Left ventricle myocardium inferior (tissue), 1 donor: ENCODE results near the gene FGFR3. TPM values are rescaled to one million over a fixed set of nuclear protein-coding genes. Genes with fewer than 3 reads are reported as not detected.

Source experiments
- DNase-seq: peaks from one replicate; pipeline ENCODE4 v3.0.0-alpha.2; 2020
- H3K27ac ChIP-seq: fragments of 200-600 bp; replicated peaks from 2 replicates; pipeline ENCODE4 v1.8.0; 2021
- H3K27me3 ChIP-seq: fragments of 200-600 bp; 2 replicates; pipeline ENCODE4 v1.8.0; 2021; ENCODE audit warnings: low read depth
- H3K36me3 ChIP-seq: fragments of 200-600 bp; 2 replicates; pipeline ENCODE4 v1.8.0; 2021
- H3K4me1 ChIP-seq: fragments of 200-600 bp; 2 replicates; pipeline ENCODE4 v1.8.0; 2021
- H3K4me3 ChIP-seq: fragments of 200-600 bp; 2 replicates; pipeline ENCODE4 v1.8.0; 2021; ENCODE audit warnings: mild to moderate bottlenecking, moderate library complexity
- H3K9me3 ChIP-seq: fragments of 200-600 bp; replicated peaks from 2 replicates; pipeline ENCODE4 v1.8.0; 2021
- CTCF ChIP-seq: fragments of 200-600 bp; IDR thresholded peaks from 2 replicates; pipeline ENCODE4 v1.8.0; 2021; ENCODE audit warnings: antibody characterized with exemption, mild to moderate bottlenecking, borderline replicate concordance
- intact Hi-C: fragments of 100-400 bp; cut with micrococcal nuclease; formaldehyde crosslinking; loops from one replicate; pipeline ENCODE4 v1.11.0; 2022
- total RNA-seq: library from RNA; stranded (reverse); fragmentation: NEBNext Ultra II Directional; extraction: Animal tissue kit (Norgen Biotek cat#: 25700); gene quantifications from one replicate; pipeline ENCODE4 v1.2.1, GENCODE V29; 2021
- donor health status: DM: no; HTN: yes; CAD: no; lungs with severe emphysema.

The FGFR3 gene
- total RNA-seq, 1 donor from 2014 or later = 3.5 TPM

- Histone ChIP-seq H3K9me3 (no peaks in the 10 kb centered on the region), H3K27ac (no peak overlapping the region), H3K36me3 (peaks cover 99% of the 10 kb centered on the region), H3K27me3 (no peaks in the 10 kb centered on the region), H3K4me3 (no peak overlapping the region), H3K4me1 (no peaks in the 10 kb centered on the region)
- no peak for TF ChIP-seq CTCF
- intact Hi-C loops = no loop called here
- DNase-seq = no peak
Observed at GRCh38 chr4:1819284-1819683, 26.2 kb downstream of the FGFR3 start.

- H3K9me3 ChIP-seq = no peaks in the 10 kb centered on the region
- intact Hi-C loops = no loop called here
- H3K27ac ChIP-seq = no peak overlapping the region
- no peaks in the 10 kb centered on the region for H3K27me3 ChIP-seq
- no peaks in the 10 kb centered on the region for H3K4me1 ChIP-seq
- no peak for DNase-seq
- peaks cover 99% of the 10 kb centered on the region for H3K36me3 ChIP-seq
- no peak for TF ChIP-seq CTCF
- no peak overlapping the region for H3K4me3 ChIP-seq
Observed at GRCh38 chr4:1819816-1820215, 26.7 kb downstream of the FGFR3 start.

- no peak overlapping the region for H3K4me3 ChIP-seq
- H3K27ac ChIP-seq = no peak overlapping the region
- no peak for TF ChIP-seq CTCF
- DNase-seq = no peak
- no peaks in the 10 kb centered on the region for H3K9me3 ChIP-seq
- intact Hi-C loops = no loop called here
- H3K27me3 ChIP-seq = no peaks in the 10 kb centered on the region
- peaks cover 93% of the 10 kb centered on the region for H3K36me3 ChIP-seq
- no peaks in the 10 kb centered on the region for H3K4me1 ChIP-seq
Observed at GRCh38 chr4:1821679-1822567, 28.8 kb downstream of the FGFR3 start.

- no peaks in the 10 kb centered on the region for H3K9me3 ChIP-seq
- no peak overlapping the region for H3K4me3 ChIP-seq
- H3K27me3 ChIP-seq = no peaks in the 10 kb centered on the region
- no peak for DNase-seq
- H3K36me3 ChIP-seq = peaks cover 84% of the 10 kb centered on the region
- no peaks in the 10 kb centered on the region for H3K4me1 ChIP-seq
- H3K27ac ChIP-seq = no peak overlapping the region
- intact Hi-C loops = no loop called here
- no peak for TF ChIP-seq CTCF
Observed at GRCh38 chr4:1822568-1823544, 29.8 kb downstream of the FGFR3 start.

- intact Hi-C loops = no loop called here
- H3K4me3 ChIP-seq = no peak overlapping the region
- H3K27me3 ChIP-seq = no peaks in the 10 kb centered on the region
- no peaks in the 10 kb centered on the region for H3K9me3 ChIP-seq
- H3K36me3 ChIP-seq = peaks cover 77% of the 10 kb centered on the region
- H3K4me1 ChIP-seq = no peaks in the 10 kb centered on the region
- TF ChIP-seq CTCF = no peak
- DNase-seq = no peak
- H3K27ac ChIP-seq = no peak overlapping the region
Observed at GRCh38 chr4:1823545-1823932, 30.4 kb downstream of the FGFR3 start.
